Sciatic nerve (tissue), 2 donors: ENCODE data around the gene DOK6. TPM values are rescaled to one million over a fixed set of nuclear protein-coding genes. Genes with fewer than 3 reads are reported as not detected.
"Not testable (repeated sequence)": the region's sequence is repeated elsewhere in the genome, so short reads cannot be mapped to it uniquely, and the experiment has no call there.

Source experiments
- ATAC-seq: fragments of 200-7000 bp; cut with Tn5 transposase; one replicate; pipeline ENCODE4 v1.9.1; 2020; ENCODE audit warnings: mild to moderate bottlenecking, moderate library complexity
- DNase-seq: peaks from one replicate; pipeline ENCODE4 v3.0.0-alpha.2; 2020; ENCODE audit warnings: low spot score
- intact Hi-C: fragments of 100-400 bp; cut with DNase I; formaldehyde crosslinking; loops from one replicate; pipeline ENCODE4 v1.14.2; 2022
- total RNA-seq: library from RNA; stranded (reverse); fragmentation: NEBNext Ultra II Directional; extraction: Animal tissue kit (Norgen Biotek cat#: 25700); gene quantifications from one replicate; pipeline ENCODE4 v1.2.1, GENCODE V29; 2021
- donor health status: DM: no; HTN: no; CAD: no.
- donor health status: DM: no; HTN: no; CAD: no.

The DOK6 gene
- total RNA-seq, 1 donor from 2014 or later, result 14.1 TPM

DNA sequence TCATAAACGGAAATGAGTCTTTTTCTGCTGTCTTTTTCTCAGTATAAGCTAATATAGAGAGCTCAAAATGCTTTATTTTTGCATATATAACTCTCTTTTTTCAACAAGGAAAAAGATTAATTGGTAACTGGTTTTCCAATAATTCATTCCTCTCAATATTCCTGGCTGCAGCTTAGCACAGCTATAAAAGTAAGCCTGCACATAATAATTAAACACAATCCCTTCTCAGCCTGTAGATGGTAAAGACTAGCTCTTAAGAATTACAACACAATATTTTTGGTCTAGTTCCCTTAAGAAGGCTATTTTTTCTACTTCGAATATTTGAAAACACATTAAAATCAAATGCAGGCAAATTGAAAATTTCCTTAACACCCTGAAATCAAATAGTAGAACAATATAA, 258.0 kb downstream of the DOK6 start:
- intact Hi-C loops, result no loop called here
- no peak for ATAC-seq
- no peak for DNase-seq

DNA sequence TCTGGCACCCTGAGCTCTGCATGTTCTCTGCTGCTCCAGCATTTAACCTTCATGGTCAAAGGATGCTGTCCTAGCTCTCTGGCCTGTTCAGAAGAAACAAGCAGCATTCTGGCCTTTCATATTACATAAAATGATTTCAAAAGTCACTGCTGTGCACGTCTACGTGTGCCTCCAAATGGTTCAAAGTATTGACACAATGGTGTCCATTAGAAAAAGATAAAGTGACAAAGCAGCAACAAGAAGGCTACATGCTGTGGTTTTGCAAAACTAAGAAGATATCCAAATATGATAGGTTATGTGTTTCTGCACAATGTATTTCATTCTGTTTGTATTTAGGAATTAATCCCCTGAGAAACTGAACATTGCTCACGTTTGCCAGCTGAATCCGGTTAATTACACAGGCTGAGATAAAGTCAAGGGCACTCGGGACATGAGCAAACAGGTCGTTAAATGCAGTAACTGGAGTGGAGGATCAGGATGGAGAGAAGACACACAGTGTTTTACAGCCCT, 258.5 kb downstream of the DOK6 start:
- DNase-seq, result no peak
- ATAC-seq, result no peak
- intact Hi-C loops, result no loop called here

DNA sequence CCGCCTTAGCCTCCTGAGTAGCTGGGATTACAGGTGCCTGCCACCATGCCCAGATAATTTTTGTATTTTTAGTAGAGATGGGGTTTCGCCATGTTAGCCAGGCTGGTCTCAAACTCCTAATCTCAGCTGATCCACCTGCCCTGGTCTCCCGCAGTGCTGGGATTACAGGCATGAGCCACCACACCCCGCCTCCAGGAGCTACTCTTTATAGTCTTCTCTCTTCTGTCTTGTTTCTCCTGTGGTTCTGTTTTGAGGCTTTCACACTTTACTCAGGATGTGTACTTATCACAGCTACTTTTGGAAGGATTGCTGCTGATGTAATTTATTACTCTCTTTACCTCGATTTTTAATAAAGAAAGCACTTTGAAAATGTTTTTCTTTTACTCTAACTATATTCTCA, 261.4 kb downstream of the DOK6 start:
- DNase-seq, ATAC-seq, intact Hi-C loops: not testable (repeated sequence)

DNA sequence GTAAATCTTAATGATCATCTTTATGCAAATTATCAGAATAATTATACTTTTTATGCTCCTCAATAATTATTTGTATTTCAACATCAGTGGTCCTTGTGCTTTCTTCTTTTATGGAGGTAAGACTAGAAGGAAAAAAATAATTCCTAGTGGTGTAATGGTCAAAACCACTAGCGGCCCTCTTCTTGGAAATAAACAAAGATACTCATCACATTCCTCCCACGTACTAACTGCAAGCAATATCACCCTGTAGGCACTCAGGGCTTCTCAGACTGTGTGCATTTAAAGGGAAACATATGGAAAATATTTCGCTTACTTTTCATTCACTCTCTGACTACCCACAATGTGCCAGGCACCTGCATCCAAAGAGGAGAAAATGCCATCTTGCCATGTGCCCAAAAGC, 263.7 kb downstream of the DOK6 start:
- intact Hi-C loops, result no loop called here
- no peak for ATAC-seq
- no peak for DNase-seq

DNA sequence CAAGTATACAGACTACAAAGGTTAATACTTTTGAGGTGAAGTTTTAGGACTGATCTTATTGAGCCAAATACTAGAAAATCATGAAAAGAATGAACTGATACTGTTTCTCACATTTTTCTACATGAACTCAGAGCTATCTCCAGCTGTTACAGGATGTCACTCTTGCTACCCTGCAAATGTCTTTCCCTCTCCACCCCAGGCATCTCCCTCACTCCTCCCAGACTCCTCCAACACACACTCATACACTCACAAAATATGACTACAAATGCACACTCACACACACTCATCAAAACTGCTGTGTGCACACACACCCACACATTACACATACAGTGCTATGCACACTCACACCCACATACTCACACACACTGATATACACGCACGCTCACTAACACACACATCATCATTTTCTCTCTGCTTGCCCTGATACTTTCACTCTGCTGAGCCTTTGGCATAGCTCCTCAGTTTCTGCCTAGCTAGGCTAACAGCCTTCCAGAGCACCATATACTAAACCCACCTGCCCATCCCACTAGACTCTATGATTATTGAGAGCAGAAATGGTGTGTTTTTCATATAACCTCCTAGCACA, 273.7 kb downstream of the DOK6 start:
- peak; percentile 36 for ATAC-seq
- DNase-seq, result no peak

DNA sequence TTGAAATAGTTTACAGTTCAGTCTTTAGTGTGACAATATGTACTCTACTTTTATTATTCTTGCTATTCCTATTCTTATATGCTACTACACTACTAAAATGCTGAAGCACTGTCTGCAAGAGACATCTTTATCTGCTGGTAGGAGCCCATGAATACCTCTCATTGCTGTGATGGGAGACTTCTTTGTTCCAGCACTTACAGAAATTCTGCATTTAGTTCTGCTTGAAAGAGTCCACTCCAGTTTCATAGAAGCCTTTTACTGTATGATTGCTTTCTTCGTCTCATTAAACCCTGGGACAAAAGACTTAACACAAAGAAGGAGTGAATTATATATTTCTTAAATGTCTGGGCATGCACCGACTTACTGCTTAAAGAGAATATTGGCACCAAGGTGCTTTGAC, 274.3 kb downstream of the DOK6 start:
- ATAC-seq (no peak), DNase-seq (no peak)
- intact Hi-C loops, result no loop called here

More for the DNA sequence above, 273.7 kb downstream of the DOK6 start:
- intact Hi-C loops, result no loop called here

DNA sequence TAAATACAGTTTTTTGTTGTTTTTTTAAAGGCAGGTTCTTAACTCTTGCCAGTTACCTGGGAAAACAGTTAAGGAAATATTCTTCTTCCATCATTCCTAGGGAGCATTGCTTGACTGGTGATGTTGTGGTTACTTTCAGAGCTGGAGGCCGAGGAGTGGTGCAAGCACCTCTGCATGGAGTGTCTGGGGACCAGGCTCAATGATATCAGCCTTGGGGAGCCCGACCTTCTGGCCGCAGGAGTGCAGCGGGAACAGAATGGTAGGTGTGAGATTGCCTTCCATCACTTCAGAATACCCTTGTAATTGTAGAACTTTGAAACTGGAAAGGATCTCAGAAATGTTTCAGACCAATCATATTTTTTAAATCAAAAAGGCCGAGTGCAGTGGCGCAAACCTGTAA, 276.9 kb downstream of the DOK6 start:
- ATAC-seq (no peak), DNase-seq (no peak)
- intact Hi-C loops, result no loop called here

DNA sequence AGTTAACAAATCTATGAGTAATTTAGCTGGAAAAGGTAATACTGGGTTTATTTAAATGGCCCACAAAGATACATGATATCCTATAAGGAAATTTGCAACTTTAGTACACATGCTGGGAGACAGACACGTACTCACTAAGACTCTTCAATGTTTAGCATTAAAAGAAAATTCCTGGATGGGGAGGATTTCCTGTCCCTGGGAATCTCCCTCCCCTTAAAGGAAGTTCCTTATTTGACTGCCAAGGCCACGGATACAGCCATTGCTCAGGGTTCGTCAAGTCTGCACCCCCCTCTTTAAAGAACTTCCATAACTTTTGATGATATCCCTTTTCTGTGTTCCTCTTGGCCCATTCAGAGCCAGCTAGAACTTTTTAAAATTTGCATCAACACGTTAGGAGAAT, 279.4 kb downstream of the DOK6 start:
- DNase-seq (no peak), ATAC-seq (no peak)
- intact Hi-C loops, result no loop called here

DNA sequence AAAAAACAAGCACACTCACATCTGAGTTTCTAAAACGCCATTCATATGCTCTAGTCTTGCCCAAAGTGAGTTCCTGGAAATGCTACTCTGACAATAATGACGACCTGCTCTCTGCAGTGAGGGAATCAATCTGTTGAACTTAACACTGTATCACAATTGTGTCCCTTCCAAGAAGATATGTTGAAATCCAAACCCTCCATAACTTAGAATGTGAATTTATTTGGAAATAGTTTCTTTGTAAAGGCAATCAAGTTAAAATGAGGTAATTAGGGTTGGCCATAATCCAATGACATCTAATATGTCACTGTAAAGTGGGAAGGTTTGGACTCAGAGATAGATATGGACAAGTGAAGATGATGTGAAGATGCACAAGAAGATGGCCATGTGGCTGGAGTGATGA, 282.5 kb downstream of the DOK6 start:
- ATAC-seq, result no peak
- no peak for DNase-seq
- intact Hi-C loops, result no loop called here

DNA sequence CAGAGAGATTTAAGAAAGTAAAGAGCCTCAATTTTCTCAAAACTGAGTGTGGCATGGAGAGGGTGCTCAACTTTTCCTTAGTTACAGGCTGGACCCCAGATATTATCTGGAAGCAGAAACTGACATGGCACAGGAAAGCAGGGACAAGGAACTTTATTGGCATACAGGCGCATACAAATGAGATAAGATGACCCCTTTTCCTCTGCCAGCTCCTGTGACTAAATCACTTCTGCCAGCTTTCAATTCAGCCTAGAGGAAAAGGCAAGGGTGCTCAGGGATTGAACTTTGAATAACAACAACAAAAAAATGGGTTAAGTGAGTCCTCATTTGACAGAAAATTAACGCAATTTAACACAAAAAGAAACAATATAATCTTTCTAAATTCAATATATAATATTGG, 284.1 kb downstream of the DOK6 start:
- intact Hi-C loops, result no loop called here
- ATAC-seq (no peak), DNase-seq (no peak)

DNA sequence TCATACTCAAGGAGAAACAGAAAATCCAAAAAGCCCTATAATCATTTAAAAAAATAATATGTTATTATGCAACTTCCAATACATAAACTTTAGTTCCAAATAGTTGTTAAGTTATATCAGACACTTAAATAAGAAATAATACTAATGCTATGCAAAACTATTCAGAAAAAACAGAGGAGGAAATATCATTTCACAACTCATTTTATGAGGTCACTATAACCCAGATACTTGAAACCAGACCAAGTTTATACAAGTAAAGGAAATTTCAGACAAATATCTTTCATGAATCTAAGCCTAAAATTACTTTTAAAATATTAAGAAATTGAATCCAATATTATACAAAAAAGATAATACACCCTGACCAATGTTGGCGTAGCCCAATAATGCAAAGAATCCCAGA, 286.2 kb downstream of the DOK6 start:
- ATAC-seq (no peak), DNase-seq (no peak)
- intact Hi-C loops, result no loop called here

DNA sequence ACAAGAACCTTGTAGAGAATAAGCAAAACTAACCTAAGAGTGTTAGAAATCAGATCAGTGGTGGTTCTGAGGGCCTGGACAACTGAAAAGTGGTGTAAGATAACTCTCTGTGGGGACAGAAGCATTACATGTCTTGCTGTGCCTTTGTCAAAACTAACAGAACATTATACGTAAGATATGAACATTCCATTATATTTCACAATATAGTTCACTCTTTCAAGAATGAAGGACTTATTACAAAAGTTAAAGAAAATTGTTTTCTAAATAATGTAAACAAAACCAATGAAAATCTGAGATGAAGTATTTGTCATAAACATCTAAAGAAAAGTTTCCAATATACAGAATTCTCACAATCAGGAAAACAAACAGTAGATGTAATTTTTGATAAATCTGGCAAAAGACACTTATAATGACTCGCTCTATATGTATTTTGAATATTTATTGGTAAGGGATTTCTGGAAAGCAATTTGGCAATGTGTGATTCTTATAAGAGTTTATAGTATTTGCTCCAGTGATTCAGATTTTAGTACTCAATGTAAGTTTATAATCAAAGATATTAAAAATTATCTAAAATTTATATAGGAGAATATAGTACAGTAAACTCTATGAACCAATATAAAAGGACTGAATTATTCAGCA, 288.6 kb downstream of the DOK6 start:
- DNase-seq, result no peak
- no peak for ATAC-seq
- intact Hi-C loops, result no loop called here

DNA sequence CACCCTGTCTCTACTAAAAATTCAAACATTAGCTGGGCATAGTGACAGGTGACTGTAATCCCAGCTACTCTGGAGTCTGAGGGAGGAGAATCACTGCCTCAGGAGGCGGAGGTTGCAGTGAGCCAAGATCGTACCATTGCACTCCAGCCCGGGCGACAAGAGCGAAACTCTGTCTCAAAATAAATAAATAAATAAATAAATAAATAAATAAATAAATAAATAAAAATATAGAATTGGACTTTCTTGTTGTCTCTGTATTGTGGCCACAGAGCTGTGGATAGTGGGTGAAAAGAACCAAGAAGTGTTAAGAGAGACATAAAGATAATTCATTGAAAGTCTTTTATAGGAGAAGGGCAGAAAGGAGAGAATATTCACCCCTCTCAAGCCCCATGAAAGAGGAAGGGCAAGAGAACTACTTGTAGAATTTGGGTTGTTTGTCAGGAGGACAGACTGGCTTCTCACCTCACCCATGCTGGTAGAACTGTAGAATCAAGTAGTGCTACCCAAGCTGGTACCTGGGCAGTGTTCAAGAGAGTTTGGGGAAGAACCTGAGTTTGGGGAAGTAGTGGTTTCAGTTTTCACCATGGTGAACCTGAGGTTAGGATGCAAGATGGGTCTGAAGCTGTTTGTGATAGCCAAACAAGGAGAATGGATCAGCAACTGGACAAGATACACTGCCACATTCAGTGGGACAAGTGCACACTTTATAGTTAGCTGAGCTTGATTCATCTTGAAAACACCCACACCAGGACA, 290.5 kb downstream of the DOK6 start:
- DNase-seq (no peak), ATAC-seq (no peak)
- intact Hi-C loops, result no loop called here

DNA sequence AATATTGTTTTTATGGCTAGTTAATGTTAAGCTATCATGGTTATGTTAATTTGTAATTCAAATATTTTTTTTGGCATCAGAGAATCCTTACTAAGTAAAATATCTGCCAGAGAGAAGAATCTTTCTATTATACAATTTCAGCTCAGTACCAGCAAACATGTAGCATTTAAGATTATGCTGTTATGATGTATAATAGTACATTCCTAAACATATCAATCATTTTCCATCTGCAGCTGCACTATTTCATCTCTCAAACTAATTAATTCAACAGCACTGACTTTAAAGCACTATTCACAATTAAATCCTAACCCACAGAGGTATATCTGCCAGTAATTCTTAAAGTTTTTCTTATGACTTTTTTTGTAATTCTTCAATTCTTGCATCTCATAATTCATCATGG, 296.4 kb downstream of the DOK6 start:
- intact Hi-C loops, result no loop called here
- no peak for DNase-seq
- ATAC-seq, result no peak

DNA sequence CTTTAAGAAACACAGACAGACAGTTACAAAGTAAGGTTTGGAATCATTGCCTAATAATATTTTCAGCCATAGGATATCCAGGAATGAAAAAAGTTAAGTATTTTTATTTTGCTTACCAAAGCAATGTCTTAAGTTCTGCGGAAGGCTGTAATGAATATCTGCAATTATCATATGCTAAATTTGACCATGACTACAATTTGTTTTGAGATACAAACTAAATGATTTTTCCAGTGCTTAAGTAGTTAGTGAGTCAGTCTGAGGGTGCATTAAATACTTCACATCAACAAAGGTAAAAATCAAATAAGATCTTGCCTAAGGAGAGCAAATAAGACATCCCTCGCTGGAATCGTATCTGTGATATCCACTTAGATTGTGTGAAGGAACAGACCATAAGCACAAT, 297.0 kb downstream of the DOK6 start:
- ATAC-seq (no peak), DNase-seq (no peak)
- intact Hi-C loops, result no loop called here

DNA sequence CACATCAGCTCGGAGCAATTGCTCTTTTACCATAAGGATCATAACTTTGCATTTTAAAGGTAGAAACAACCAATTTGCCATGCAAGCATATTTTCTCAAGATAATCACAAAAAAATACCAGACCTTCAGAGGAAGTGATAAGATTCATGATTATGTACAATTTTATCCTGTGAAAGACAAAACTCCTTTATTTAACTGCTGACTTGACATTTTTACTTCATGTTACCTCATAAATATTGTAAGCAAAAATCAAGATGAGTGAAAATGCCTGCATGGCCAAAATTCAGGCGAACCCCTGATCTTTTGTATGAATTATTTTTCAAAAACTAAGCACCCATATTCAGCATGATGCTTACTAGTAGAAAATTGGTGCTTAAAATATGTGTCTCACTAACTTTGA, 300.6 kb downstream of the DOK6 start:
- intact Hi-C loops, result no loop called here
- no peak for DNase-seq
- no peak for ATAC-seq

DNA sequence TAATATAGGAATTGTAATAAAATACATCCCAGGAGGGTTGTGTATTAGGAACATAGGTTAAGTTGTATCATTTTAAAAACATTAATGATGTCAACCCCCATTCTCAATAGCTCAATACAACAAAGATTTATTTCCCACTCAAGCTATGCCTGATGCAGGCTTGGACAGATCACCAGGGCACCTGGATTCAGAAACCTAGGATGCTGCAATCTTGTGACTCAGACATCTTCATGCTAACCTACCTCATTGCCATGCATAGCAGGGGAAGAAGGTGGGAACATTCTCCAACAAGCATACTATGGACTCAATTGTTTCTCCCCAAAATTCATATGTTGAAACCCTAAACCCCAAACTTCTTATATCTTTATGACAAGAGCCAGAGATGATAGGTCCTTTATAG, 302.8 kb downstream of the DOK6 start:
- DNase-seq (no peak), ATAC-seq (no peak)
- intact Hi-C loops, result no loop called here

DNA sequence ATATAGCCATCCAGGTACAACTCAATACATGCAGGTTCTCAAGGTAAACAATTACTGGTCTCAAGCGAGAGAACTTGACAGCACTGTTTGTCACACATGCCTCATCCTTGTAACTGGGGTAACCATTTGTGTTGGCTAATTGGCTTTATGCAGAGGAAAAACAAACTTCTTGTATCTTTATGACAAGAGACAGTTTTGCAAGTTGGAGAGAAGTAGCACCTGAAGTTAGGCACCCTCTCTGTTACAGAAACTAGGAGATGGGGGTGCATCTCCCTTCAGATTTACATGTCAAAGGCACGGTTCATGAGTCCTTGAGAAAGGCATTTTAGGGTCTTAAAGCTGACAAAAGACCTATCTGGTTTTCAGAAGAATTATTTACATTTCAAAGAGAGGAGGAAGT, 305.3 kb downstream of the DOK6 start:
- ATAC-seq, result no peak
- intact Hi-C loops, result no loop called here
- DNase-seq, result no peak

DNA sequence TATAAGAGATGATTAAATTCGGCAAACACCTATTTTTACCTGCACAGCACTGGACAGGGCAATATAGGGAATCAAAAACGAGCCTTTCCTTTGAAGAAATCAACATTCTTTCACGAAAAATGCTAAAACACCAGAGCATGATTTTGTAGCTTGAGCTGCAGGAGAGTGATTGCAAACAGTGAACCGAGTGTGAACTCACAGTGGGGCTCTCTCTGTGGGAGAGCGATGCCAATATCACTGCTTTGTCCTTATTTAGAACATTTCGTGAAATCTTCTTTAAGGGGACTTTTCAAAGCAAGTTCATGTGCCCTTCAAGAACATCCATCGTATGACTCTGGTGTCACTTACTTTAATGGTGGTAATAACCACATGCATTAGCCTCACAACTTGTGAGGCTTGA, 308.2 kb downstream of the DOK6 start:
- DNase-seq, result no peak
- intact Hi-C loops, result no loop called here
- no peak for ATAC-seq

DNA sequence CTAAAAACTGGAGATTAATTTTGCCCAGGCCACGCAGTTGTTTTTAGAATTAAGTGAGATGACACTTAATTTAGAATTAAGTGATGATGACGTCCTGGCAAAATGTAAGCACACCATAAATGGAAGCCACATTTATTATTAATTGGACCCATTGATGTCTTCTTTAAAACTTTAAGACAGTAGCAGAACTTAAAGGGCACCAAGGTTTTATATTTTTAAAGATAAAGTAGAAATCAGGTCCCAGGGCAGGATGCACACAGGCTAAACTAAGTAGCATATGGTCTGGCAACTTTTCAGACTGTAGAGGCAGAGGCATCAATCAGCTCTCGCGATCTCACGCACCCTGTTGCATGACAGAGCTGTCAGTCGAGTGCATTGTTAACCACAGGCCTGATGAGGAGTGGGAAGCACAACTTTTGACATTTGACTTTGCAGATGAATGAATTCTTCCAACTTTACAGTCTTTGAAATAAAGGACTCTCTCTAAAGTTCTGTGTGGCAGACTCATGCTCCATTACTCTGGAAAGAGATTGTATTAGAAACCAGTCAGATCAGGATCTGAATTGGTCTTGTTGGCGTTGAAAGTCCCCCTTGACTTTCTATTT, 314.6 kb downstream of the DOK6 start:
- DNase-seq, result no peak
- ATAC-seq, result no peak
- intact Hi-C loops, result no loop called here
